Activated CD8-positive, alpha-beta T cell treated with anti-CD3 and anti-CD28 coated beads, Interleukin-2, amount 10 ng/mL, durations not matched to agents 7 days and 5 days (primary cell): ENCODE data around the gene KAZALD1. TPM values are rescaled to one million over a fixed set of nuclear protein-coding genes. Genes with fewer than 3 reads are reported as not detected.

Experiments used
- ATAC-seq: fragments of 150-1000 bp; cut with Tn5 transposase; one replicate; pipeline ENCODE4 v1.10.0; 2021; ENCODE audit warnings: moderate library complexity
- CTCF ChIA-PET: fragments of 350-600 bp; sonication (Branson Sonifier 250); formaldehyde crosslinking; loops from one replicate; lab custom pipeline; 2021; ENCODE audit warnings: antibody characterized with exemption; lab: Charles Lee
- POLR2A ChIA-PET: fragments of 350-600 bp; sonication (Branson Sonifier 250); formaldehyde crosslinking; loops from one replicate; lab custom pipeline; 2021; ENCODE audit warnings: antibody characterized with exemption; lab: Charles Lee
- DNase-seq: peaks from one replicate; pipeline ENCODE4 v3.0.0-alpha.2; 2020
- H3K27ac Mint-ChIP-seq: one replicate; pipeline ENCODE4 v1.8.0; 2021; ENCODE audit warnings: mild to moderate bottlenecking, mixed read lengths
- H3K27me3 Mint-ChIP-seq: one replicate; pipeline ENCODE4 v1.8.0; 2021; ENCODE audit warnings: low read depth, mixed read lengths
- H3K36me3 Mint-ChIP-seq: one replicate; pipeline ENCODE4 v1.8.0; 2021; ENCODE audit warnings: low read depth, mixed read lengths
- H3K4me1 Mint-ChIP-seq: one replicate; pipeline ENCODE4 v1.8.0; 2021; ENCODE audit warnings: low read depth, mixed read lengths
- H3K4me3 Mint-ChIP-seq: one replicate; pipeline ENCODE4 v1.8.0; 2021; ENCODE audit warnings: mild to moderate bottlenecking, mixed read lengths
- H3K9me3 Mint-ChIP-seq: one replicate; pipeline ENCODE4 v1.8.0; 2022; ENCODE audit warnings: mixed read lengths; ENCODE audit not compliant: insufficient read depth
- total RNA-seq, 2 experiments: library from RNA; stranded (reverse); gene quantifications; one replicate each; pipeline ENCODE4 v1.2.3, GENCODE V29; 2021

The KAZALD1 gene
- under 1 TPM in 1 of 2 experiments, not detected in 1; 0.18 TPM for total RNA-seq

DNA sequence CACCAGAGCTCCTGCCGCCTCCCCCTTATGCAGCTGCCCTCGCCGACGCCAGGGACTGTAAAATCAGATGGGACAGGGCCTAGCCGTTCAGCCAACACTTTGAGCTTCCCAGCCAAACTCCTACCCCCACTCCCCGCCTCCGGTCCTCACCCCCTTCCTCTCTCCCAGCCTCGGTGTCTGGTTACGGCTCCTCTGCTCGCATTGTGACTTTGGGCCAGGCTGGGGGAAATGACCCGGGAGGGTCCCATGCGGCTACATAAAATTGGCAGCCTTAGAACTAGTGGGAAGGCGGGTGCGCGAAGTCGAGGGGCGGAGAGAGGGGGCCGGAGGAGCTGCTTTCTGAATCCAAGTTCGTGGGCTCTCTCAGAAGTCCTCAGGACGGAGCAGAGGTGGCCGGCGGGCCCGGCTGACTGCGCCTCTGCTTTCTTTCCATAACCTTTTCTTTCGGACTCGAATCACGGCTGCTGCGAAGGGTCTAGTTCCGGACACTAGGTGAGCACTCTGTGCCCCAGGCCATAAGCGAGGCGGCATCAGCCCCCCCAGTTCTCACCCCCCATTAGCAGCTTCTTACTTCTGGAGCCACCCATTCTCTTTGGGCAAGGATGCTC is at the start of gene KAZALD1:
Gene KAZALD1 (plus strand): TSS at position 366 of the 608 bp plus-strand sequence. CDS start 604 bp downstream, outside the sequence.
- Mint-ChIP-seq H3K4me1 (peaks cover 58% of the 10 kb centered on the region), H3K9me3 (no peaks in the 10 kb centered on the region), H3K27me3 (peaks cover 38% of the 10 kb centered on the region), H3K27ac (peak within 1 kb of the TSS; percentile 96), H3K4me3 (peak within 1 kb of the TSS; percentile 88), H3K36me3 (peaks cover 11% of the 10 kb centered on the region)
- ChIA-PET POLR2A (interaction anchor here (1.2 kb wide), 1 partner anchor 19 kb away, joined by 7 read pairs; no protein-coding TSS in a partner anchor), CTCF (interaction anchor here (1.1 to 15.1 kb wide), 10 partner anchors 12 to 80 kb away, joined by 3 to 235 read pairs (median 12); no protein-coding TSS in a partner anchor)
- DNase-seq (no peak), ATAC-seq (no peak)

DNA sequence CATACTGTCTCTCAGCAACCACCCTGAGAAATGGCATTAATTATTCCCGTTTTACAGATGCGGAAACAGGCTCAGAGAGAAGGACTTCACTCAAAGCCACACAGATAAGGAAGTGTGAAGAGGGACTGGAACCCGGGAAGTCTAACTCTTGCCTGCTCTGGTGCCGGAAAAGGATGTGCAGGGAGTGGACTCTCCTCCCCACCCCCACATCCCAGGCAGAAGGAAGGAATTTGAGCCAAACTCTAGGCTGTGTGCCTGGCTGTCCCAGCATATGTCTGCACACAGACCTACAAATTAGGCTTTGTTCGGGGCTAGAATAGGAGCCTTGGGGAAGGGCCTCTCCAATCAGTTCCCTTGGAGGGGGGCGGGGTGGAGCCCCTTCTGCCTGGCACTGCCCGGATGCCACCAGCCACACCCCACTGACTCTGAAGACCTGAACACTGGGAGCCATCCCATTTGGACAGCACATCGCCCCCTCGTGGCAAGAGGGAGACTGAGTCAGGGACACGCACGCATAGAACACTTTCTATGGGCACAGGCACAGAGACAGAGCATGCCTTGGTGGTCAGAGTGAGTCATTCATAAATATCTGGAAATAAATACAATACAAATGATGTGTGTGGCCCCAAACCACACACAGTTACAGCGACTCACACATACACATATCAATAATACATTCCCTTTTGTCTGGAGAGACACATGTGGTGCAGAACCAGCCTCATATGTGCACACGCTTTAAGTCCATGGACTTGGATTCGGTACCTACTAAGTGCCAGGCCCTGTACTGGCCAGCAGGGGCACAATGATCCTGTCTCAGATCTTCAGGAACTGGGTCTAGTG is 49.0 kb upstream of the KAZALD1 start:
- POLR2A ChIA-PET, result no interaction called here
- H3K27ac Mint-ChIP-seq, result no peak overlapping the region
- DNase-seq, result peak; percentile 88
- H3K4me3 Mint-ChIP-seq, result no peak overlapping the region
- H3K9me3 Mint-ChIP-seq, result no peaks in the 10 kb centered on the region
- peaks cover 16% of the 10 kb centered on the region for H3K4me1 Mint-ChIP-seq
- peak; percentile 94 for ATAC-seq
- peaks cover 31% of the 10 kb centered on the region for H3K27me3 Mint-ChIP-seq
- no peaks in the 10 kb centered on the region for H3K36me3 Mint-ChIP-seq
- CTCF ChIA-PET, result interaction anchor here (1.5 to 1.9 kb wide), 3 partner anchors 10 to 15 kb away, joined by 4 to 16 read pairs (median 4); partner anchors contain the start of gene LZTS2

- Mint-ChIP-seq H3K9me3 (no peaks in the 10 kb centered on the region), H3K36me3 (no peaks in the 10 kb centered on the region), H3K27me3 (peaks cover 37% of the 10 kb centered on the region), H3K4me3 (no peak overlapping the region), H3K27ac (no peak overlapping the region), H3K4me1 (peaks cover 18% of the 10 kb centered on the region)
- no peak for DNase-seq
- no peak for ATAC-seq
- CTCF ChIA-PET, result interaction anchor here (1.3 to 6.8 kb wide), 7 partner anchors 15 to 453 kb away, joined by 4 to 169 read pairs (median 7); partner anchors contain the start of genes LZTS2, MRPL43, PDZD7 and SEMA4G
- POLR2A ChIA-PET, result no interaction called here
These were observed 48.4 kb upstream of the KAZALD1 start for GRCh38 chr10:101013365-101013825.

- H3K27me3 Mint-ChIP-seq, result peaks cover 43% of the 10 kb centered on the region
These were observed 47.4 kb upstream of the KAZALD1 start for GRCh38 chr10:101014230-101014884.

GRCh38 chr10:101014966-101015581 is 46.7 kb upstream of the KAZALD1 start:
- DNase-seq (no peak), ATAC-seq (no peak)
- POLR2A ChIA-PET, result no interaction called here
- Mint-ChIP-seq H3K36me3 (no peaks in the 10 kb centered on the region), H3K4me1 (peaks cover 21% of the 10 kb centered on the region), H3K27ac (no peak overlapping the region), H3K4me3 (no peak overlapping the region), H3K27me3 (peaks cover 46% of the 10 kb centered on the region), H3K9me3 (no peaks in the 10 kb centered on the region)
- CTCF ChIA-PET, result interaction anchor here (0.6 to 6.8 kb wide), 34 partner anchors 8 to 219 kb away, joined by 3 to 169 read pairs (median 4); partner anchors contain the start of genes KAZALD1, LZTS2, MRPL43 and PDZD7

More at GRCh38 chr10:101014230-101014884, 47.4 kb upstream of the KAZALD1 start:
- CTCF ChIA-PET, result interaction anchor here (0.6 to 6.8 kb wide), 33 partner anchors 8 to 452 kb away, joined by 3 to 169 read pairs (median 4); partner anchors contain the start of genes KAZALD1, LZTS2, MRPL43 and PDZD7
- POLR2A ChIA-PET, result no interaction called here
- H3K4me3 Mint-ChIP-seq, result no peak overlapping the region
- ATAC-seq (peak; percentile 24), DNase-seq (peak; percentile 81)
- H3K9me3 Mint-ChIP-seq, result no peaks in the 10 kb centered on the region
- H3K27ac Mint-ChIP-seq, result no peak overlapping the region
- peaks cover 21% of the 10 kb centered on the region for H3K4me1 Mint-ChIP-seq
- H3K36me3 Mint-ChIP-seq, result no peaks in the 10 kb centered on the region

GRCh38 chr10:101015582-101015973 is 46.2 kb upstream of the KAZALD1 start:
- ChIA-PET POLR2A (no interaction called here), CTCF (interaction anchor here (0.6 to 6.8 kb wide), 13 partner anchors 16 to 134 kb away, joined by 3 to 169 read pairs (median 5); partner anchors contain the start of genes KAZALD1, LZTS2, PDZD7 and SEMA4G)
- Mint-ChIP-seq H3K9me3 (no peaks in the 10 kb centered on the region), H3K27me3 (peaks cover 46% of the 10 kb centered on the region), H3K36me3 (no peaks in the 10 kb centered on the region), H3K4me3 (no peak overlapping the region), H3K4me1 (peaks cover 21% of the 10 kb centered on the region), H3K27ac (no peak overlapping the region)
- no peak for DNase-seq
- no peak for ATAC-seq

DNA sequence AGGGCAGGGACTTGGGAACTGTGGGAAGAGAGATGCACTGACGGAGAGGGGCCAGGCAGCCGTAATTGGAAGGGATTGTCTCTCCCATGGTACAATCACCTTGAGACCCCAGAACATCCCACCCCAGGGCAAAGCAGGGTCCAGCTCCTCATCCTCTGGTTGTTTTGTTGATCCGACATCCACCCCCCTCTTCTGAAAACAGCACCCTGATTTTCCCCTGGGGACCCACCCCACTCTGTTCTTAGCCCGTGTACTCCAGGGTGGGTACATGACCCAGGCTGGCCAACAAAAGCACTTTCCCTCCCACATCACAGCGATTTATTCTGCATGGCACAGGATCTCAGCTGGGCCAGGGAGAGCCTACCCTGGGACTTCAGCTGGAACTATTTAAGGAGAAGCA is 45.0 kb upstream of the KAZALD1 start:
- ATAC-seq, result no peak
- Mint-ChIP-seq H3K9me3 (no peaks in the 10 kb centered on the region), H3K27ac (no peak overlapping the region), H3K36me3 (no peaks in the 10 kb centered on the region), H3K27me3 (peaks cover 46% of the 10 kb centered on the region), H3K4me3 (no peak overlapping the region), H3K4me1 (peaks cover 21% of the 10 kb centered on the region)
- ChIA-PET POLR2A (no interaction called here), CTCF (interaction anchor here (1.0 to 6.8 kb wide), 7 partner anchors 9 to 482 kb away, joined by 3 to 169 read pairs (median 6); partner anchors contain the start of genes LZTS2, PDZD7 and SFXN3)
- DNase-seq, result no peak

DNA sequence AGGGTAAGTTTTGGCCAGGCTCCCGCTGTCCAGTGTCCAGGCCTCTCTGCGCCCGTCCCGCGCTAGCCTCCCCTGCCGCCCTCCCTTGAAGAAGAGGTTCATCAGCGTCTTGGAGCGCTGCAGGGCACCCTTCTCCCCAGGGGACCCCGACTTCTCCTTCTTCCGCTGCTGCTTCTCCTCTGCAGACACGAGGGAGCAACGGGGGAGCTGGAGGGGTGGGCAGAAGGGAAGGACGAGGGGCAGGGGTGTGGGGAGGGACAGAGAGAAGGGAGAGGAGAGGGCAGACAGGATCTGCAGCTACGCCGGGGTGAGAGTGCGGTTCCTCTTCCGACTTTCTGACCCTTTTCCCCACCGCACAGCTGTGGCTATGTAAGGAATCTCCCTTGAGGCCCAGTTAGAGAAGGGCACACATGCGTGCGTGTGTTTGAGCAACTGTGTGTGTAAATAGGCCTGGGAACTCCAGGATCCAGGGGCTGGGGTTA is 43.6 kb upstream of the KAZALD1 start:
- H3K4me1 Mint-ChIP-seq, result peaks cover 14% of the 10 kb centered on the region
- no peaks in the 10 kb centered on the region for H3K36me3 Mint-ChIP-seq
- ATAC-seq (no peak), DNase-seq (no peak)
- no peak overlapping the region for H3K4me3 Mint-ChIP-seq
- peaks cover 45% of the 10 kb centered on the region for H3K27me3 Mint-ChIP-seq
- no peak overlapping the region for H3K27ac Mint-ChIP-seq
- no peaks in the 10 kb centered on the region for H3K9me3 Mint-ChIP-seq
- ChIA-PET POLR2A (no interaction called here), CTCF (interaction anchor here (0.8 to 6.8 kb wide), 14 partner anchors 10 to 73 kb away, joined by 3 to 169 read pairs (median 6); partner anchors contain the start of genes KAZALD1, LZTS2, PDZD7 and SFXN3)

- H3K9me3 Mint-ChIP-seq, result no peaks in the 10 kb centered on the region
- H3K4me1 Mint-ChIP-seq, result peaks cover 10% of the 10 kb centered on the region
- ChIA-PET POLR2A (no interaction called here), CTCF (interaction anchor here (0.6 to 6.8 kb wide), 23 partner anchors 11 to 569 kb away, joined by 3 to 169 read pairs (median 5); partner anchors contain the start of genes DPCD, KAZALD1, LZTS2 and PDZD7)
- no peaks in the 10 kb centered on the region for H3K36me3 Mint-ChIP-seq
- ATAC-seq, result peak; percentile 90
- DNase-seq, result peak; percentile 83
- no peak overlapping the region for H3K4me3 Mint-ChIP-seq
- H3K27ac Mint-ChIP-seq, result no peak overlapping the region
- H3K27me3 Mint-ChIP-seq, result peaks cover 43% of the 10 kb centered on the region
These were observed 43.0 kb upstream of the KAZALD1 start for GRCh38 chr10:101018600-101019439.

DNA sequence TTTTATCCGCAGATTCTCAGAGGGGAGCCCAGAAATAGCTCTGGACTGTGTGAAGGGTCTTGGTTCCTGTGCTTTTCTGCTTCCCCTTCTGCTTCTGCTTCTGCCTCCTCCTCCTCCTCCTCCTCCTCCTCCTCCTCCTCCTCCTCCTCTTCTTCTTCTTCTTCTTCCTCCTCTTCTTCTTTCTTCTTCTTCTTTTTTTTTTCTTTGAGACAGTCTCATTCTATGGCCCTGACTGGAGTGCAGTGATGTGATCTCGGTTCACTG is 42.4 kb upstream of the KAZALD1 start:
- no peak overlapping the region for H3K27ac Mint-ChIP-seq
- H3K4me3 Mint-ChIP-seq, result no peak overlapping the region
- H3K27me3 Mint-ChIP-seq, result peaks cover 40% of the 10 kb centered on the region
- DNase-seq (no peak), ATAC-seq (no peak)
- H3K4me1 Mint-ChIP-seq, result peaks cover 7% of the 10 kb centered on the region
- no peaks in the 10 kb centered on the region for H3K36me3 Mint-ChIP-seq
- ChIA-PET POLR2A (no interaction called here), CTCF (interaction anchor here (0.6 to 6.8 kb wide), 22 partner anchors 12 to 569 kb away, joined by 3 to 169 read pairs (median 5); partner anchors contain the start of genes DPCD, KAZALD1, LZTS2 and PDZD7)
- no peaks in the 10 kb centered on the region for H3K9me3 Mint-ChIP-seq
